Lower leg skin (tissue), 4 donors: ENCODE measurements around the gene PLA2G3. TPM values are rescaled to one million over a fixed set of nuclear protein-coding genes. Genes with fewer than 3 reads are reported as not detected.
"Not testable (repeated sequence)": the region's sequence is repeated elsewhere in the genome, so short reads cannot be mapped to it uniquely, and the experiment has no call there.

ENCODE experiments used
- DNase-seq, 2 donors: peaks; one replicate each; pipeline ENCODE4 v3.0.0-alpha.2; 2019; ENCODE audit warnings: low spot score in 2 of 2
- H3K4me3 ChIP-seq: fragments of 200-600 bp; sonication (generic); 2 replicates; pipeline ENCODE4 v1.5.1; 2017; ENCODE audit warnings: mild to moderate bottlenecking, low read depth; ENCODE audit not compliant: poor library complexity, severe bottlenecking
- CTCF ChIP-seq, 3 donors: fragments of 450-650 bp; IDR thresholded peaks; one replicate each; pipeline ENCODE4 v1.5.1; 2016; ENCODE audit warnings: antibody characterized with exemption in 3 of 3, mild to moderate bottlenecking in 3 of 3, moderate library complexity in 2 of 3
- POLR2A ChIP-seq, 2 donors: fragments of 450-650 bp; IDR thresholded peaks; one replicate each; pipeline ENCODE4 v1.6.1; 2016 to 2017; ENCODE audit warnings: antibody characterized with exemption in 2 of 2, mild to moderate bottlenecking in 1 of 2, moderate library complexity in 1 of 2
- WGBS, 2 donors: methylation state at CpG; one replicate each; pipeline ENCODE4 v1.1.5; 2018; 5-methylcytosine and 5-hydroxymethylcytosine counted together
- intact Hi-C: fragments of 100-400 bp; cut with DNase I; formaldehyde crosslinking; loops from one replicate; pipeline ENCODE4 v1.15.0; 2023; ENCODE audit warnings: low total_unique reads
- total RNA-seq, 4 donors: library from RNA; depleted of rRNA; stranded (reverse); fragments of >200 nt; gene quantifications; one replicate each; pipeline ENCODE4 v1.1.0, GENCODE V29; 2016

The PLA2G3 gene
- total RNA-seq, 4 donors from 2014 or later, result 6.5 to 11.3 (median 8.7) TPM

DNA sequence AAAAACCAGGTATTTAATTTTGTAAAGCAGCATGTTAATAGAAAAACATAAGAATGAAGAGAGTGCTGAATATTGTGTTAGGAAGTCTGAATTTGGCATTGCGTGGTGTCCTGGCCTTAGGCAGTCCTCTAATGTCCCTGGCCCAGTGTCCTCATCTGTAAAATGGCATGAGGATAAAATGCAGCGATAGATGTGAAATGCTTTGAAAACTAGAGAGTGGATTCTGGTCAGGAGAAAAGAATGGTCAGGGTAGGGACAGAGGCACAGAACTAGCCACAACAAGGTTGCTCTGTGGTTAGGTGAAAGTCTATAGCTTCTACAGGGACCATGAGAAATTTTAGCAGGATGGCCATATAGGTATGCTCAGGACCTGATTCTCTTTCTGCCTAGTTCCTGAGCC, 38.6 kb upstream of the PLA2G3 start:
- WGBS, 2 donors, result 93 to 94% methylated on average over 2 of the region's 2 CpGs
- H3K4me3 ChIP-seq, result no peak overlapping the region
- intact Hi-C loops, result no loop called here
- TF ChIP-seq POLR2A (IDR thresholded peaks at IDR 0.05) (no peak), CTCF (IDR thresholded peaks at IDR 0.05) (no peak)
- DNase-seq, result no peak

DNA sequence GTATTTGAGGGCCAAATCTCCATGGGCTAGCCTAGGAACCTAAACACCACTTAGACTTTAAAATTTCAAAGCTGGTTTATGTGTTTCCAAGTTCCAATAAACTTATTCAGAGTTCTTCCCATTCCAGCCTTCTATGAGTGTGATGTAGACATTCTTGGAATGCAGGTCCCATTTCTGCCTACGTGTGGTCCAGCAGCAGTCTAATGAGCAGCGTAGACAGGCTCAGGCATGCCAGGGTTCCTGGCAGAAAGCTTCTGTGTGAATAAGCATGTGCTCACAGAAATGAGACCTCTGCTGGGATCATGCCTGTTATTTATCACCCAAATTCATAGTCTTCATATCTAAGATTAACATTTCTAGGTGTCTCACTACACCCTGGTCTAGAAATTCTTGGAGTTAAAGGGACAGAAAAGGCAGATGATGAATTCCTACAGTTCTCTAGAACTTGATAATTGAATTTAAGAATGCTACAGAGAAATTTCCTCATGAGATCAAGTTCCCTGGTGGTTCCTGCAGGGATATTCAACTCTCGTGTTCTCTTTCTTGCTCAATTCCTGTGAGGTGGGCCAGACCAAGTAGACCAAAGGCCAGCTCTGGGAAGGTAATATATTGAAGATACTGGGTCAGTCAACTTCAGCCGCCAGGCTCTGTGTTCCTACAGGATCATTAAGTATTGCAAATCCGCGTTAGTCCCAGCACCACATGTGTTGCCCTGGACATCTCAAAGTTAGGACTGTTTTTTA, 37.3 kb upstream of the PLA2G3 start:
- DNase-seq, result peak in 1 of 2 donors; percentile 29
- intact Hi-C loops, result no loop called here
- TF ChIP-seq POLR2A (IDR thresholded peaks at IDR 0.05), result no peak
- TF ChIP-seq CTCF (IDR thresholded peaks at IDR 0.05), result no peak
- no peak overlapping the region for H3K4me3 ChIP-seq
- WGBS, 2 donors, result 59 to 78% methylated on average over 6 of the region's 6 CpGs

DNA sequence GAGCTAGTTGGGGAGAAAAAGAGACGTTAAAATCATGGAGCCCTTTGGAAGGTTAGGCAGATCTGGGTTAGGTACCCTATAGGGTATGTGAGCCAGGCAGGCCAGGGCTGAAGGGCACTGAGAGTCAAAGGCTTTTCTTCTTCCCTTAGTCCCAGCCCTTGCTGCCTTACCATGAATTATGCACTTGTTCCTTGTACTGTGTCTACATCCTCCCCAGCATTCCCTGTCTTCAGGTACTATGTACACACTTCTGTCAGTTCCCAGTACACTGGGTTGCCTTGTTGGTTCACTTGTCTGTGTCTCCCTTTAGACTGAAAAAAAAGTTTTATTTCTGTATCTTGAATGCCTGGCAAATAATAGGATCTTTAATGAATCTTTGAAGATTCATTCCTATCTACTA, 36.6 kb upstream of the PLA2G3 start:
- no peak for DNase-seq
- TF ChIP-seq POLR2A (IDR thresholded peaks at IDR 0.05), result no peak
- no peak for TF ChIP-seq CTCF (IDR thresholded peaks at IDR 0.05)
- WGBS, 2 donors, result 81 to 85% methylated on average over 1 of the region's 1 CpG
- no peak overlapping the region for H3K4me3 ChIP-seq
- intact Hi-C loops, result no loop called here

DNA sequence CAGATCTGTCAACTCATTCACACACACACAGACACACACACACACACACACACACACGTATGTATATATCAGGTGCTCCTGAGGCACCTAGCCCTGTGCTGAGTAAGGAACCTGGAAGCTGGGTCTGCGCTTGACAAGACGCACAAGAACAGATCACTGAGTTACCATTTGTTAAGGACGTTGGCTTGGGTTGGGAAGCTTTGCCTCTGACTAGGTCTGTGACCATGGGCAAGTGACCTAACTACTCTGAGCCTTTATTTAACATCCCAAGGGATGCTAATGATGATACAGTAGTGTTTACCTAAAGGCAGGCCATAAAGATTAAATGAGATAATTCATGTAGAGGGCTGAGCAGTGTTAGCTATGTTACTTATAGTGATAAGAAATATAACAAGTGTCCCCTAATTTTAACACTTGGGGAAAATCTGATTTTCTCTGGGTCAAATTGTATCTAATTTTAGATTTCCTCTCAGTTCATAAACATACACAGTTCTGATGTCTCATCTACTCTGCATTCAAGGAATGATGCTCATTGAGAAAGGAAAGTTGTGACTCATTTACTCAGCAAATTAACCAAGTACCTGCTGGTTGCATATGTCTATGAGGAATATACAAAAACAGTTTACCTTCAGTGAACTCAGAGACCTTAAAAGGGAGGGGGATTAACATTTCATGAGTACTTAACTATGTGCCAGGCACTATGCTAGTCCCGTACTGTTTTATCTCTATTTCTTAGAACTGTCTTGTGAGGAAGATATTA, 33.3 kb upstream of the PLA2G3 start:
- WGBS, 2 donors, result 67 to 68% methylated on average over 5 of the region's 5 CpGs
- TF ChIP-seq CTCF (IDR thresholded peaks at IDR 0.05) (no peak), POLR2A (IDR thresholded peaks at IDR 0.05) (no peak)
- H3K4me3 ChIP-seq, result no peak overlapping the region
- intact Hi-C loops, result no loop called here
- no peak for DNase-seq

GRCh38 chr22:31171734-31172133, 31.4 kb upstream of the PLA2G3 start:
- DNase-seq, H3K4me3 ChIP-seq, intact Hi-C loops: not testable (repeated sequence)
- WGBS, 2 donors, result 91 to 94% methylated on average over 9 of the region's 9 CpGs

GRCh38 chr22:31170971-31171370, 30.7 kb upstream of the PLA2G3 start:
- WGBS, 2 donors, result 94 to 97% methylated on average over 4 of the region's 4 CpGs
- TF ChIP-seq CTCF (IDR thresholded peaks at IDR 0.05), result no peak
- no peak for TF ChIP-seq POLR2A (IDR thresholded peaks at IDR 0.05)
- DNase-seq, result no peak
- intact Hi-C loops, result no loop called here
- no peak overlapping the region for H3K4me3 ChIP-seq
